K562 (cell line): ENCODE measurements around the gene LRP2. TPM values are rescaled to one million over a fixed set of nuclear protein-coding genes. Genes with fewer than 3 reads are reported as not detected.

Experiments
- ATAC-seq: fragments of 200-7000 bp; cut with Tn5 transposase; 3 replicates; pipeline ENCODE4 v1.9.1; 2020; ENCODE audit warnings: moderate library complexity
- BruUV-seq: library from RNA; stranded (reverse); fragments of 400-500 nt; replicated peaks from 2 replicates; lab custom pipeline; 2021; lab: Mats Ljungman, UMichigan
- CTCF ChIA-PET: fragments of 300-600 bp; formaldehyde crosslinking; extraction: SDS; loops from one replicate; lab custom pipeline; 2021; ENCODE audit warnings: low intra/inter-chr PET ratio; lab: Yijun Ruan, JAX
- POLR2A ChIA-PET: fragments of 300-600, 350-650 bp; sonication (Branson Sonifier 250); formaldehyde crosslinking; extraction: SDS; loops from one replicate; lab custom pipeline; 2021; ENCODE audit warnings: antibody characterized with exemption, inconsistent platforms; lab: Yijun Ruan, JAX
- DNase-seq, 4 experiments: peaks; one replicate each; pipeline versions ENCODE4 v3.0.0 to v3.0.0-alpha.2; 2011 to 2018; ENCODE audit warnings: low spot score in 3 of 4, mixed read lengths in 3 of 4; ENCODE audit errors: extremely low read depth in 1 of 4
- FAIRE-seq: peaks from 2 replicates; lab custom pipeline; 2011; peaks lifted over from hg19 to GRCh38; lab: Jason Lieb, UNC
- H2AFZ ChIP-seq: 2 replicates; pipeline ENCODE4 v1.6.0; 2011; ENCODE audit warnings: low read depth, low read length, control low read depth, inconsistent platforms
- H3K27ac ChIP-seq: fragments of 200-600 bp; 3 replicates; pipeline ENCODE4 v1.8.0; 2011; ENCODE audit warnings: low read depth, mild to moderate bottlenecking, control low read depth, inconsistent platforms, low read length, moderate library complexity, mixed read lengths; ENCODE audit errors: extremely low read depth
- H3K27me3 ChIP-seq, 2 experiments: fragments of 300-600 bp in 1 of 2; 2 replicates in 1 of 2; 3 replicates in 1 of 2; pipeline versions ENCODE4 v1.6.0 to v1.8.0; 2011; ENCODE audit warnings: inconsistent platforms in 2 of 2, low read length in 2 of 2, mild to moderate bottlenecking in 1 of 2, mixed read lengths in 1 of 2, moderate library complexity in 1 of 2; ENCODE audit not compliant: control insufficient read depth in 2 of 2, insufficient read depth in 2 of 2
- H3K36me3 ChIP-seq: fragments of 300-600 bp; 3 replicates; pipeline ENCODE4 v1.8.0; 2011; ENCODE audit warnings: mild to moderate bottlenecking, low read length, inconsistent platforms; ENCODE audit not compliant: control insufficient read depth, insufficient read depth
- H3K4me1 ChIP-seq, 2 experiments: fragments of 200-600 bp in 1 of 2; replicated peaks in 1 of 2; 2 replicates in 1 of 2; 3 replicates in 1 of 2; pipeline versions ENCODE4 v1.5.1 to v1.8.0; 2011; ENCODE audit warnings: inconsistent platforms in 2 of 2, low read length in 2 of 2, mild to moderate bottlenecking in 1 of 2, mixed read lengths in 1 of 2, moderate library complexity in 1 of 2; ENCODE audit not compliant: control insufficient read depth in 2 of 2, insufficient read depth in 2 of 2
- H3K4me2 ChIP-seq: 2 replicates; pipeline ENCODE4 v1.6.1; 2011; ENCODE audit warnings: low read length, control low read depth, inconsistent platforms, mixed read lengths; ENCODE audit not compliant: insufficient read depth
- H3K4me3 ChIP-seq: fragments of 200-600 bp; sonication (generic), shearing (Covaris generic); 2 replicates; pipeline ENCODE4 v1.5.1; 2016; ENCODE audit warnings: control low read depth, inconsistent platforms
- H3K79me2 ChIP-seq: fragments of 200-600 bp; 3 replicates; pipeline ENCODE4 v1.8.0; 2011; ENCODE audit warnings: low read length, inconsistent platforms; ENCODE audit not compliant: control insufficient read depth, insufficient read depth
- H3K9ac ChIP-seq, 2 experiments: 2 replicates each; pipeline versions ENCODE4 v1.6.0 to v1.6.1; 2011; ENCODE audit warnings: low read depth in 2 of 2, low read length in 2 of 2, control low read depth in 1 of 2, inconsistent platforms in 1 of 2, mild to moderate bottlenecking in 1 of 2, mixed read lengths in 1 of 2; ENCODE audit not compliant: insufficient read depth in 1 of 2
- H3K9me1 ChIP-seq: one replicate; pipeline ENCODE4 v1.6.0; 2011; ENCODE audit warnings: inconsistent platforms, mild to moderate bottlenecking, low read length, moderate library complexity; ENCODE audit not compliant: control insufficient read depth, insufficient read depth
- H3K9me3 ChIP-seq: replicated peaks from 2 replicates; pipeline ENCODE4 v1.5.1; 2011; ENCODE audit warnings: low read depth, low read length, inconsistent platforms; ENCODE audit not compliant: control insufficient read depth, insufficient read depth
- H4K20me1 ChIP-seq: replicated peaks from 2 replicates; pipeline ENCODE4 v1.6.1; 2011; ENCODE audit warnings: low read length, inconsistent platforms, mixed read lengths; ENCODE audit not compliant: control insufficient read depth, insufficient read depth
- ADNP ChIP-seq: fragments of 200-800 bp; sonication (Bioruptor generic); IDR thresholded peaks from 2 replicates; pipeline ENCODE4 v1.6.1; 2016; ENCODE audit warnings: missing genetic modification characterization, missing compliant biosample characterization
- CEBPB ChIP-seq: fragments of 450-650 bp; IDR thresholded peaks from 2 replicates; pipeline ENCODE4 v1.6.1; 2016; ENCODE audit warnings: missing genetic modification characterization, missing compliant biosample characterization
- CEBPG ChIP-seq, 3 experiments: fragments of 200-800 bp in 1 of 3; sonication (Bioruptor generic) in 1 of 3; sonication (generic) in 1 of 3; formaldehyde crosslinking in 1 of 3; IDR thresholded peaks in 2 of 3; conservative IDR thresholded peaks in 1 of 3; 2 replicates each; pipeline versions ENCODE4 v1.6.1 to v1.8.0; 2016 to 2022; ENCODE audit warnings: missing compliant biosample characterization in 2 of 3, missing genetic modification characterization in 2 of 3, mild to moderate bottlenecking in 1 of 3, missing genetic modification reagents in 1 of 3
- WGBS: fragments of 100-300 bp; shearing (Covaris generic); methylation state at CpG from one replicate; pipeline ENCODE4 v1.1.6; 2016; ENCODE audit warnings: low coverage, mixed read lengths; ENCODE audit not compliant: insufficient coverage; ENCODE audit errors: missing lambda C conversion rate; 5-methylcytosine and 5-hydroxymethylcytosine counted together
- in situ Hi-C: fragments of 300-500 bp; cut with MboI; formaldehyde crosslinking; loops from 4 replicates; pipeline ENCODE4 v1.15.0; 2018; ENCODE audit warnings: inconsistent platforms, mixed read lengths
- intact Hi-C: fragments of 100-400 bp; cut with micrococcal nuclease; formaldehyde crosslinking; loops from 2 replicates; pipeline ENCODE4 v1.14.2; 2022
- polyA plus RNA-seq, 8 experiments: library from polyadenylated mRNA; depleted of rRNA in 4 of 8; stranded (reverse) in 5 of 8; unstranded in 3 of 8; fragments of >200 nt; fragmentation: Nextera tagmentation in 2 of 8; fragmentation: Illumina TruSeq in 1 of 8; extraction: Ambion mirVana in 2 of 8; extraction: Trizol in 1 of 8; gene quantifications; 2 replicates each; pipeline versions ENCODE4 v1.2.1 to v1.2.3, GENCODE V29; 2011 to 2014; ENCODE audit warnings: inconsistent platforms in 1 of 8, missing spikeins in 1 of 8
- total RNA-seq, 7 experiments: library from RNA; depleted of rRNA in 6 of 7; stranded (reverse); fragments of >200 nt in 6 of 7; fragmentation: Illumina TruSeq in 2 of 7; extraction: Trizol in 2 of 7; gene quantifications; 2 replicates each; pipeline versions ENCODE4 v1.2.1 to v1.2.3, GENCODE V29; 2011 to 2021; ENCODE audit warnings: low replicate concordance in 1 of 7

LRP2 gene
- total and polyA plus RNA-seq, 9 of the 15 experiments (the other 6 are each of a cell fraction or from before 2014, with no cell fraction given): 0.04 to 0.18 (median 0.11) TPM; not detected in 1

- no peak overlapping the region for H3K4me3 ChIP-seq
- no peaks in the 10 kb centered on the region for H3K9me1 ChIP-seq
- H3K9ac ChIP-seq: no peak overlapping the region
- no peaks in the 10 kb centered on the region for H3K79me2 ChIP-seq
- no TSS peak for BruUV-seq
- CTCF ChIA-PET: no interaction called here
- intact Hi-C loops (no loop called here), in situ Hi-C loops (no loop called here)
- H3K4me2 ChIP-seq: no peak overlapping the region
- POLR2A ChIA-PET: interaction anchor here (0.9 kb wide), 1 partner anchor 12 kb away, joined by 3 read pairs; no protein-coding TSS in a partner anchor
- H3K36me3 ChIP-seq: no peaks in the 10 kb centered on the region
- H3K27ac ChIP-seq: no peak overlapping the region
- no peak for TF ChIP-seq CEBPG (CRISPR knock-in tag; IDR thresholded peaks at IDR 0.05)
- peak in 1 of 2 experiments; percentile 39; a peak in 1 of 4 replicates for TF ChIP-seq CEBPG (tag; conservative IDR thresholded peaks at IDR 0.05 in 1 of 2, IDR thresholded peaks at IDR 0.05 in 1 of 2)
- TF ChIP-seq CEBPB (tag): peak; percentile 31; the same call in 1 of the 2 replicates
- no peak for TF ChIP-seq ADNP
- no peak overlapping the region for H2AFZ ChIP-seq
- 0% methylated on average over 6 of the region's 6 CpGs for WGBS
- H4K20me1 ChIP-seq: no peaks in the 10 kb centered on the region
- no peaks in the 10 kb centered on the region for H3K9me3 ChIP-seq
- H3K27me3 ChIP-seq: peaks cover 2 to 17% of the 10 kb centered on the region in 2 experiments; a peak in 3 of 5 replicates
- DNase-seq: no peak
- no peak for ATAC-seq
- no peak for FAIRE-seq
- no peaks in the 10 kb centered on the region for H3K4me1 ChIP-seq
Measured at GRCh38 chr2:169330555-169331198, 31.7 kb downstream of the LRP2 start.
